H1 (cell line): ENCODE data around the gene GDPD2. TPM values are rescaled to one million over a fixed set of nuclear protein-coding genes. Genes with fewer than 3 reads are reported as not detected.

Experiments
- HDAC2 ChIP-seq, 2 experiments: fragments of 300-600 bp in 1 of 2; sonication (generic) in 1 of 2; IDR thresholded peaks; 2 replicates each; pipeline ENCODE4 v1.6.1; 2011 to 2012; ENCODE audit warnings: low read depth in 2 of 2, low read length in 2 of 2, mild to moderate bottlenecking in 2 of 2, moderate library complexity in 2 of 2, borderline replicate concordance in 1 of 2, inconsistent platforms in 1 of 2
- JUND ChIP-seq: IDR thresholded peaks from 2 replicates; pipeline ENCODE4 v1.6.1; 2011; ENCODE audit warnings: mild to moderate bottlenecking, improper control_type of control experiment, low read length
- RBBP5 ChIP-seq: IDR thresholded peaks from 2 replicates; pipeline ENCODE4 v1.7.1; 2012; ENCODE audit warnings: low read depth, mild to moderate bottlenecking, inconsistent platforms, low read length, moderate library complexity, borderline replicate concordance
- SAP30 ChIP-seq: fragments of 300-600 bp; sonication (generic); IDR thresholded peaks from 2 replicates; pipeline ENCODE4 v1.7.1; 2012; ENCODE audit warnings: low read length, moderate library complexity, mild to moderate bottlenecking, inconsistent platforms; ENCODE audit not compliant: insufficient read depth, insufficient replicate concordance
- TAF1 ChIP-seq: IDR thresholded peaks from 2 replicates; pipeline ENCODE4 v1.6.1; 2011; ENCODE audit warnings: mild to moderate bottlenecking, low read depth, low read length
- polyA plus RNA-seq, 7 experiments: library from polyadenylated mRNA; depleted of rRNA in 3 of 7; stranded (reverse) in 5 of 7; unstranded in 2 of 7; fragments of >200 nt in 5 of 7; fragments of 200-250 nt in 2 of 7; gene quantifications; 1 replicate in 5 of 7; 2 replicates in 1 of 7; 4 replicates in 1 of 7; pipeline versions ENCODE4 v1.2.1 to v1.2.3, GENCODE V29; 2011 to 2013; ENCODE audit warnings: missing spikeins in 2 of 7, mixed read lengths in 2 of 7
- total RNA-seq: library from RNA; stranded (reverse); fragmentation: NEBNext Ultra II Directional; extraction: Animal tissue kit (Norgen Biotek cat#: 25700); gene quantifications from 2 replicates; pipeline ENCODE4 v1.2.1, GENCODE V29; 2021

Gene GDPD2
- total and polyA plus RNA-seq, 2 of the 8 experiments (the other 6 are each of a cell fraction or from before 2014, with no cell fraction given): 25.6 to 68.3 TPM

GRCh38 chrX:70449457-70449966 is 26.4 kb downstream of the GDPD2 start (continued):
- no peak for TF ChIP-seq HDAC2 (IDR thresholded peaks at IDR 0.05; ENCODE audit: borderline replicate concordance in 1 of 2, low read depth in 2 of 2, low read length in 2 of 2)
- TF ChIP-seq SAP30: no peak
- TF ChIP-seq RBBP5: no peak
- no peak for TF ChIP-seq TAF1
- TF ChIP-seq JUND: no peak
- TF ChIP-seq, all 59 proteins: peak for 0
